Inflammatory macrophage treated with lipopolysaccharide for 4 hours (primary cell): Measurements from ENCODE around the gene SYNC.
A peak's percentile ranks its signal among the peaks of the same experiment; 100 is the strongest.

Experiments used
- DNase-seq: peaks from one replicate; pipeline ENCODE4 v3.0.0-alpha.2; 2020

Gene SYNC

DNA sequence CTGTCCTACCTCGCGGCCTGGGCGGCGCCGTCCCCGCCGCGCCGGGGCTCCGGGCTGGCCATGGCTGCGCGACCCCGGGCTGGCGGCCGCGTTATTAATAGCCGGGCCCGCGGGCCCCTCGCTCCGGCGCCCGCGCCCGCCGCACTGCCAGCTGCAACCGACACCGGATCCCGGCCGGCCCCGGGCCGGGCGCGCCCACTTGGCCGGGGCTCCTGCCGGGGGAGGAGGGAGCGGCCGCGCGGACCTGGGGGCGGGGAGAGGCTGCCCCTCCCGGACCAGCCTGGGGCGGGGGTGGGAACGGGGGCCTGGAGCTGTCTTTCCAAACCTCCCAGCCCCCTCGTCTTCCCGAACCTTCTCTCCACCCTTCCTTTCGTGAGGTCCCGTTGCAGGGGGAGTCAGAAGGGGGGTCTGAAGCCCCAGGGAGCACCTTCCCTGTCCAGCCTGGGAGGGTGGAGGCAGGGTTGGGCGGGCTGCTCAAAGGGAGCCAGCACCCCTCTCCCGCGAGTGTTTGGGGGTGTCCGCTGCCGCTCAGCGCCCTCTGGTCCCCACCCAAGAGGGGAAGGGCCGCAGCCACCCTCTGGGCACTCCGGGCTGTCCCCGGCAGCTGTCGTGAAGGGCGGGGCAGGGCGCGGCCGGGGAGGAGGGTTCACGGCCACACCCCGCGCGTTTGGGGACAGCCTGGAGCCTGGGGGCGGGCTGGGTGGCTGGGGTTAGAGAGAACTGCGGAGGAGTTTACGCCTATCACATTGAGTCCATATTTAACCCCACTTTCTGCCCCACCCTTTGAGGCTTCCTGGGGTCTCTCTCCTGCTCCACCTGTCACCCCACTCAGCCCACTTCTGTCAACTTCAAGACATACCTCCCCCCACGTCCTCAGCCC lies at the start of gene SYNC:
Gene SYNC (minus strand): TSS at position 172 of the 880 bp plus-strand sequence. CDS start 110 bp downstream, at position 62.
- DNase-seq: peak; percentile 48

DNA sequence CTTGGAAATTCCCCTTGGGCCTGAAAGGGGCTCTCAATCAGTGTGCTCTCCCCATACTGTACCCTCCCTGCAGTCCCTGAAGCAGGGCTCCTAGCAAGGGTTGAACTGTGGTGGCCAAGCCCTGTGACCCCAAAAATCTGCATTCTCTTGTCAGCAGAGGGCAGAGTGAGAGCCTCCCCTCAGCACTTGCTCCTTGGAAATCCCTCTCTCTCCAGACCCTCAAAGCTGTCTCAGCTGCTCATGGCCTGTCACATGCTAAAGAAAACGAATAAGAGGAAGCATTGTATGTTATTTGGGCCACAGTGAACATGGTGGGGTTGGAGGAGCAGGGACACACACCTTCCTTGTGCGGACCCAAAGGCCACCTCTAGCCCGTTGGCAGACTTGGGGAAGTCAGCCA lies 47.2 kb upstream of the SYNC start:
- DNase-seq: no peak

DNA sequence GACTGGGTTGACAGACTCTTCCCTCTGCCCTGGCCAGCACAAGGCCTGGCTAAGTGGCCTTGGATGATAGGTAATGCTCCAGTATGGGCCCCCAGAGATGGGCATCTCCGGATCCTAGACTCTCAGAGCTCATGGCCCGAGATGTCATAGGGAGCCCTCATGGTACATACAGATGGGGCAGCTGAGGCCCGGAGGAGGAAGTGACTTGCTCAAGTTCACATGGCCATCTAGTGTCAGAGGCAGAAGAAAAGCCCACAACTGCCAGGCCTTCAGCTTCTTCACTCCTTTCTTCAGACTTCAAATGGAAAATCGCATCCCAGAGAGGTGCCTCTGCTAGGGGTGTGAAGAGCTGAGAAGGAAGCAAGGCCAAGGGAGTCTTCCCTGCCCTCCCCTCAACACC lies 46.8 kb upstream of the SYNC start:
- peak; percentile 32 for DNase-seq

DNA sequence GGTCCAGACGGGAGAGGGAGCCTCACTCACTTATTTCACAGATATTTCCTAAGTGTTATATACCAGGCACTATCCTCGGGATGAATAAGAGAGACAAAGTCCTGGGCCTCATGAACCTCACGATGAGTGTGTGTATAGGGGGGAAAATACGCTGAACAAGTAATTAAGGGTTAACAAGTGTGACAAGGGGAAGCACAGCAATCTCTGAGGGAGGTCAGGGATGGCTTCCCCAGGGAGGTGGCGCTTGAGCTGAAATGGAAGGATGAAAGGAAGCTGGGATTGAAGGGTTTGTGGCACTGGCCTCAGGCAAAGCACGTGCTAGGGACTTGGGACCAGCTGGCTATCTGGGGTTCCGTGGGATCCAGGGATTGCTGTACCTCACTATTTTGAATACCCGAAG lies 46.4 kb upstream of the SYNC start:
- no peak for DNase-seq

DNA sequence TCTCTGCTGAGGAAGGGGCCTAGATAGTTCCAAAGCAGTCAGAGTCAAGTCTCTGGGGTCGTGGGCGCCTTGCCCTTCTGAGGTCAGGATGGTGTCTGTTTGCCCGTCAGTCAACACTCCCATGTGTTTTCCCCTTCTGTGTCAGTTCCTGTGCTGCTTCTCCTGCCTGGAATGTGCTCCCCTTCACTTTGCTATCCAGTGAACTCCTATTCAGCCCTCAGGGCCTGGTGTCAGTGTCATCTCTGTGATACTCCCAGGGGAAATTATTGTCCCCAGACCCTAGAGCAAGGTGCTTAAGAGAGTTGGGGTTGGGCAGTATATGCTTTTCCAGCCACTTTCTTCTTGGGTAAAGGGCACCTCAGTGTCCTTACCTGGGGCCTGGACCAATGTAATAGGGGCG lies 45.8 kb upstream of the SYNC start:
- no peak for DNase-seq

DNA sequence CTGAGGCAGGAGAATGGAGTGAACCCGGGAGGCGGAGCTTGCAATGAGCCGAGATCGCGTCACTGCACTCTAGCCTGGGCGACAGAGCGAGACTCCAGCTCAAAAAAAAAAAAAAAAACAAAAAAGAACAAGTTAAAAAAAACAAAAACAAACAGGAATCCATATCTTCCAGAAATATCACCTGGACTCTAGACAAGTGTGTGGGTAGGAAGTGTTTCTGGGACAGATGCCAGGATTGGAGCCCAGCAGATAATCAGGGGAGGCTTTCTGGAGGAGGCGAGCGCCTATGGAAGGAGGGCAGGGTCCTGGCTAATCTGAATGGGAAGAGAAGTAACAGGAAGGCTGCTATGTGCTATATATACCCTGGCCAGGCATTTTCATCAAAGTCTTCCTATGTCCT lies 43.6 kb upstream of the SYNC start:
- DNase-seq: no peak

DNA sequence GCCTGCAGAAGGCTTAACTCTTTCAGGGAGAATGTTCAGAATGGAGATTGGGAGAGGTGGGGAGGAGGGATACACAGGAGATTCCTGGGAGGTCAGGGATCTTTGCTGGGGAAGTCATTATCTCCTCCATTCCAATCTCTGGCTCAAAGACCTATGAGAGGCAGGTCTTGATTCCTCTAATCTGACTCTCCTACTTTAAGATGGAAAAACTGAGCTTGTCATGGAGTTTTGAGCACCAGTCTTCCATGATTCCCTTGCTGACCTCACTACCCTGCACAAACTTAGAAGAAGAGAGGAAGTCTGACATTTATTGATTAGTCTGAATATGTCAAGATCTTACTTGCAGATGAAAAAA lies 41.5 kb upstream of the SYNC start:
- DNase-seq: no peak

DNA sequence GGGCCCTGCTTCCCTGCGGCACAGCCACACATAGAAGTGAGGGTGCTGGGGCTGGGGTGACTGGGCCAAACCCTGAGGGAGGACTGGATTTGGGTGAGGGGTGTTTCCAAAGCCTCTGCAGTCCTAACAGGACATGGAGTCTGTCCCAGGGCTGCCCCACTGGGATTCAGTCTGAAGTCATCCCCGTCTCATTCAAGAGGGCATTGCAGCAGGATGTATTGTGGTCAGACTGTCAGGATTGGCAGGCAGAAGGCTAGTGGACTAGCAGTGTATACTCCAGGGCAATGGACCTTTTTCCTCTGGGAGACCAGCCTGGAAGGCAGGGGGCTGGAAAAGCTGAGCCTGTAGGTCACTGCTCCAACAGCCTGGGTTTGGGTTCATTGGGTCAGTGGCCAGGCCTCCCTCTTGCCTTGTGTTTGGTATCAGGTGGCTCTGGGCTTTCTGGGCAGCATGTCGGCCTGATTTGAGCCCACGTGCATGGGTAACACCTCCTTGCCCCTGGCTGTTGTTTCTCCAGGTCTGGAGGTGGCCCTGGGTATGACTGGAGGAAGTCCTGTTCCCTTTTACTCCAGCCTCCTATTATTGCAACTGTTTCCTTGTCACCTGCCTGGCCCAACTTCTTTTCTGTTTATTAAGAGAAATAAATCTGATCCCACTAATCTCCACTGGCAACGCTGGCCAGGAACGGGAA lies 41.0 kb upstream of the SYNC start:
- DNase-seq: no peak

DNA sequence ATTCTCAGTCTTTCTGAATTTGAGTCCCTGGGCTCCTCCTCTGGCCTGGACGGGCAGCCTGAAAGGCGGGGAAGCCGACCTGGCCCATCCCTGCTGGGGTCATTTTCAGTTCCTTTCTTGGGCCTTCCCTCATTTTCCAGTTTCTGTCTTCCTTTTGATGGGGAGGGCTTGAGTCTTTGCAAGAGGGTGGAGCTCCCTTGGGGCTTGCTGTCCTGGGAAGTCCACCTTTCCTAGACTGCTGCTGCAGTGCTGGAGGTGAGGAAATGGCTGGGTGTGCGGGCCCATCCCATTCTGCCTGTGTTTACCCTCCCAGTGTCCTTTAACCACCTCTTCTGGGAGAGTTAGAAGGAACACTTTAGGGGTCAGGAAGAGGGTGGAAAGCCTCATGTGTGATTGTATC lies 40.4 kb upstream of the SYNC start:
- peak; percentile 45 for DNase-seq

DNA sequence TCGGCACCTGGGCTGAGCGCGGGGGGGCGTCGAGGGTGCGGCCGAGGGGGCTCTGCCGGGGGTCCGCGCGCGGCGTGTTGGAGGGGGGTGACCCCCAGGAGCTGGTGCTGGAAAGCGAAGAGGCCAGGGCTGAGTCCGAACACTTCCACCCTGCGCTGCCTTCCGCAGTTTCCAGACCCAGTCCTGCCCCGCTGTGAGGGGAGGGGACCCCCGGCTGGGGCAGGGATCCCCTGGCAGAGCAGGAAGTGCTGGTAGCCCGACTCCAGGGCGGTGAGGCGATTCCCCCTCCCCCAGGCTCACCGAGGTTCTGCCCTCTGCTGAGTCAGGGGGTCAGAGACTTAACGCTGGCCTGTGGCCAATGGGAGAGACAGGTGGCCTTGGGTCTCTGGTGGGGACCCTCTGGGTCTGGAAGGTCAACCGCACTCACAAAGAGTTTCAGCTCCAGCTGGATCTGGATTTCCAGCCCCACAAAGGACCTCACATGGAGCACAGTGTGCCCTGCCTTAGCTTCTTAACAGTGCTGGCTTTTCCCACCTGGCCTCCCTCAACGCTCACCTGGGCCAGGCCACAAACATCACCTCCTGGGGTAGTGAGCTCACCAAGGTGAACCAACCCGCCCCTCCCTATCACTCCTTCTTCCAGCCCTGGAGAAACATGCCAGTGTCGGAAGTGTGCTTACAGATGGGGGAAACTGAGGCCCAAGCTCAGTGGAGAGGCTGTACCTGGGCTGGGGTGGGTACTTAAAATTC lies 39.8 kb upstream of the SYNC start:
- no peak for DNase-seq

DNA sequence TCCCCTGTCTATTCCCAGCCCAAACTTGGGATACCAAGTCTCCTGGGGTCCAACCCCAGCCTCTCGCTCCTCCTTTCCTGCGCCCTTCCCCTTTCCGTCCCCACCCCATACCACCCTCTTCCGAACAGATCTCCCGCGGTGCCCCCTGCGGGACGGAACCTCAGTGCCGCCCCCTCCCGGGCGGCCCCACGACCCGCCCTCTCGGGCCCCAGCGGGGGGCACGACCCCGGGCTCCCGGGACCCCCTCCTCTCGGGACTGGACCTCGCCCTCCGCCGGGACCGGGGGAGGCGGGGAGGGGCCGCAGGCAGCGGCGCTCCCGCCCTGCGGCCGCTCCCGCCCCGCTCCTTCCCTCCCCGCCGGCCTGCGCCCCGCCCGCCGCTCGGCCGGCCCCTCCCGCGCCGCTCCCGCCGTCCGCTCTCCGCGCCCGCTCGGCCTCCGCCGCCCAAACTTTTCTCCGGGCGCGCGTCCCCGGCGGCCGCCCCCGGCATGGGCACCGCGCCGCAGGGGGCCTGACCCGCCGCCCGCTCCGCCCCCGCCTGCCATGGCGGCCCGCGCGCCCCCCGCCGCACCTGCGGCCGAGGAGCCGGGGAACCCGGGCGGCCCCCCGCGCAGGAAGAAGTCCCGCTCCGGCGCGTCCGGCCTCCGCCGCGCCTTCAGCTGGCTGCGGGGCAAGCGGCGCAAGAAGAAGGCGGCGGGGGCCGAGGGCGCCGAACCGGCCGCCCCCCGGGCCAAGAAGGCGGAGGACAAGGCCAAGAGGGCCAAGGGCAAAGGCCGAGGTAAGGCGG lies 39.0 kb upstream of the SYNC start:
- DNase-seq: no peak

DNA sequence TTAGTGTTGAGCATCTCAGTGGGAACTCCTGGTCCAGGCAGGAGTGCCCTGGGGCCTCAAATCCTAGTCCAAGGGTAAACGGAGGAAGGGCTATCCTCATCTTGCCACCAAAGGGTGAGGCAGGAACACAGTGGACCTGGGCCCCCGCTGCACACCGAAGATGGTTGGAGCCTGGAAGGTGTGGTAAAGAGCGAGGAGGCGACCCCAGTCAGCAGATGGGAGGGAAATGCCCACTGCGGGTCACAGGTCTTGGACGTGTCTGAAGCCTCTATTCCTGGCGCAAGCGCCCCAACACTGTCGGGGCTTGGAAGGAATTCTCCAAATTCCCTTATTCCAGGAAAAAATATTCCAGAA lies 38.5 kb upstream of the SYNC start:
- DNase-seq: no peak

DNA sequence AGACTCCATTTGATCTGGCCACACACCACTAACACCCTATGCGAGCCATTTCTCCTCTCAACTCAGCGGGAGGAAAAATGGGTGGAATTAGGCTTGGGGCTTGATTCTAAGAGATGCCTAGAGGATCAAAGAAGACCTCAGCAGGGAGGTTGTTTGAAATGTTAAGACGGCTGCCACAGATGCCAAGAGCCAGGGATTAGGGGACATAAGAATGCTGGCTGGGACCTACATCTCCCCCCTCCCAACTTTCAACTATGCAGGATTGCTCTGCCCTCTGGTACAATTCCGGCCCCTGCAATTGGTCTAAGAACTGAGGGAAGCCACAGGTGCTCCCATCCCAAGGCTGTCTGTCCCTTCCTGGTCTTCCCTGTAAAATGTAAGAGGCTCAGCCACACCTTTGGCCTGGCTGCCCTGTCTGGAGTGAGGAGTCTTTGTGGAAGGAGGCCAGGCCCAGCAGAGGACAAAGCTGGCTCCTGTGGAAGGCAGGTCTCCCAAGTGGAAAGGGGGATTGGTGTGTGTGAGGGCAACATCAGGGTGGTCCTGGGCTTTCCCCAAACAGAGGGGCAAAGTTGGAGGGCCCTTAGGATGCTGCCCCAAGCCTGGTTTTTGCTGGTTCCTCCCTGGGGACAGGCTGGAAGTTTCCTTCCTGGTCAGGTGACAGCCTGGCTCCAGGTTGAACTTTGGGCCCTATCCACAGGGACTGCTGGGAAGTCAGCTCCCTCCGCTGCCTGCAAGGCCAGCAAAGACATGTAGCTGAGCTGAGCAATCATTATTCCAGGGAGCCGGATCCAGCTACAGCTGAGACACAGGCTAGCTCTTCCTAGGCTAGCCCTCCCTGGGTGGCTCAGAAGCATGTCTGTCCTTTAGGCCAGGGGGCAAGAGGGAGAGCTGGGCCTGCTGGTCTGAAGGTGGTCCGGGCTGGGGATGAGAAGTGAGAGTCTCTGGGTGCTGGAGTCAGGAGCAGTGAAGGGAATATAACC lies 34.5 kb upstream of the SYNC start:
- no peak for DNase-seq

DNA sequence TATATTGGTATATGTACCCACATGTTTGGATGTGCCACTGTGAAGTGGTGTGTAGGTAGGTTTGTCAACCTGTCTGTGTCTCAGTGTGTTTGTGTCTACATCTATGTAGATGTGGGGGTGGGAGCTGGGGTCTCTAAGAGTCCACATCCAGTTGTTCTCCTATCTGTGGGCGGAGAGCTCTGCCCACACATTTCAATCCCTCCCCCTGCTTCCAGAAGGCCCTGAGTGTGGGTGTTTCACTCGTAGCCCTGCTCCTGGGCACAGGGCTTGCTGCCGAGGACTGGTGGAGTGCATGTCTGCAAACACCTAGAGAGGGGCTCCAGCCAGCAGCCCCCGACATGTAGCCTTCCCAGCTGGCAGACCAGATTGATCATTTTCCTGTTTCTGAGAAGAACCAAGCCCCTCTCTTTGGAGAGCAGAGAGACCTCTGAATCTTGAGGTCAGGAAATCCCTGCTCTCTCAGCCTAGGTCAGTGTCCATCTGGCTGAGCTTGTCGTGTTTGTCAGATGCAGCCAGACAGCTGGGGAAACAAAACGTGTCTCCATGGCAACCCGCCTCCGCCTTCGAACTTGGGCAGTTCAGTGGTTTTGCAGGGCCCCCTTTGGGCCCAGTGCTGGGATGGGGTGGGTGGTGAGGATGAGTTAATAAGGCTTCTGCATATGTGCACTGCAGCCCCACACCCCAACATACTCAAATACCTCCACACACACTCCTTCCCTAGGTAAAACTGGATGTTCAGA lies 31.2 kb upstream of the SYNC start:
- DNase-seq: no peak

DNA sequence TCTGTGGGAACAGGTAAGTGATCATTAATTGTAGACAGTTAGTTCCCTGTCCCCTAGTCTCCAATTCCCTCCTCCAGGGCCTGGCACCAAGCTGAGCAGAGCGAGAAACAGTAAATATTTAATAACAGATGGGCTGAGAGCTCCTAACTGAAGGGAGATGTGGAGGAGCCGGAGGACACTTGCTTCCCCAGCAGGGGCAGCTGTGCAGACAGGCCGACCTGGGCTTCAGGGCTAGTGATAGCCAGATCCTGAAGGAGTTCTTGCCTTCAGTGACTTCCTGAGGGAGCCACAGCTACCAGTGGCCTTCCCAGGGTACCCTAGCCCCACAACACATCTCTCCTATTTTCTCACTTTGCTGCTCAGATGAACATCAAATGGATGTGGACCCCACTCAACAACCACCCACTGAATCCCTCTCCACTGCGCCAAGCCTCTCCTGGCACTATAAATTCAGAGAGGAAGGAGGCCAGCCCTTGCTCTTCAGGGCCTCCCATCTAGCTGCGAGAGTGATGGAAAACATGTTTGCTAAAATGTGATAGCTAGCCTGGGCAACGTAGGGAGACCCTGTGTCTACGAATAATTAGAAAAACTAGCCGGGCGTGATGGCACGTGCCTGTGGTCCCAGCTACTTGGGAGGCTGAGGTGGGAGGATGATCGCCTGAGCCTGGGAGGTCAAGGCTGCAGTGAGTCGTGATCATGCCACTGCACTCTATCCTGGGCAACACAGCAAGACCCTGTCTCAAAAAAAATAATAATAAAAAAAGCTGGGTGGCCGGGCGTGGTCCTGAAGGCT lies 26.9 kb upstream of the SYNC start:
- no peak for DNase-seq

DNA sequence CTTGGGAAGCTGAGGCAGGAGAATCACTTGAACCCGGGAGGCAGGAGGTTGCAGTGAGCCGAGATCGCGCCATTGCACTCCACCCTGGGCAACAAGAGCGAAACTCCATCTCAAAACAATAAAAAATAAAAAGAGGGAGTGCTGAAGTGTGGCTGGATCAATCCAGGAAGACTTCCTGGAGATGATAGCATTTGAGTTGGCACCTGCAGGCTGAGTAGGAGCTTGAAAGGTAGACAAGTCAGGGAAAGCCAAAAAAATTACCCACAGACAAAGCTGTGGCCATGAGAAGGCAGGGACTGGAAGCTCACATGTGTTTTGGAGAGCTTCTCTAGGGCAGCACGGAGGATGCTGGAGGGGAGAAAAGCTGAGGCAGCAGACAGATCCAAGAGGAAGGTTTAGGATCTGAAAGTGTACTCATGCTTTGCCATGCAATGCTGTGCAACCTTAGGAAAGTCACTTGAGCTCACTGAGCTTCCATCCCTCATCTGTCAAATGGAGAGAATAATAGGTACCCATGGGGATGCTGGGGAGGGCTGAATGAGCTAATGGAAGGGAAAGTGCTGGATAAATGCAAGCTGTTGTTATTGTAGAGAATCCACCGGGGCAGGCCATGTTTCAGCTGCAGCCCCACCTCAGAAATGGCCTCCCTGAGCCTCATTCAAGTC lies 26.0 kb upstream of the SYNC start:
- no peak for DNase-seq

DNA sequence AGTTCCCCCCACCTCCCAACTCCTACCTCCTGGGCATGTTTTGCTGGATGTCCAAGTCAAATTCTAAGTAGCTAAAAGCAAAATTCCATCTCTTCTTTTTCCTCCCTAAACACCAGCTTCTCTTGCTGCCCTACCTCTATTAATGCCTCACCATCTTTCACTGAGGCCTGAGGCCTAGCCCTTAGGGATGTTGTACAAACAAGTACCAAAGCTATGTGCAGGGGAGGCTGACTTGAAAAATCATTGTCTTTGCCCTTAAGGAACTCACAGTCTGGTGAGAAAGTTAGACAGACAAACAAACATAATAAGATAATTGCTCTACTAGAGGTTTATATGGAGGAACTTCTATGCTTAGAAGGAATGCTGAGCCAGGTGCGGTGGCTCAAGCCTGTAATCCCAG lies 25.3 kb upstream of the SYNC start:
- no peak for DNase-seq

DNA sequence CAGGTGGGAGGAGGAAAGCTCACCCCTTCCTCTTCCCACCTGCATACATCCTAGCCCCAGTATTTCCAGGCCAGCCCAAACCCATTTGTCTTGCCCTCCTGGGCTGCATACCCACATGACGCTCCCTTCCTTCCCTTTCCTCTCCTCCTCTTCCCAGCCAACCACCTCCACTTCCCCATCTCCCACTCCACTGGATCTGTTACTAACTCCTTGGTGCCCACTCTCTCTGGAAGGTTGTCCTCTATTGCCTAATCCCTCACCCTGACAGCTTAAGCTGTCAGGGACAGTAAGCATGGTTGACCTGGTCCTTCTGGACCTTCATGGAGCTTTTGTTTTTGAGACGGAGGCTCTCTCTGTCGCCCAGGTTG lies 23.0 kb upstream of the SYNC start:
- peak; percentile 23 for DNase-seq
